Activated naive CD4-positive, alpha-beta T cell treated with anti-CD3 and anti-CD28 coated beads, Interleukin-2, amount 50 U/mL, for 24 hours (primary cell): ENCODE measurements around the gene BEST3.

Source experiments
- H3K27ac Mint-ChIP-seq: one replicate; pipeline ENCODE4 v1.8.0; 2021; ENCODE audit warnings: mild to moderate bottlenecking, mixed read lengths
- H3K27me3 Mint-ChIP-seq: one replicate; pipeline ENCODE4 v1.8.0; 2021; ENCODE audit warnings: mixed read lengths
- H3K36me3 Mint-ChIP-seq: one replicate; pipeline ENCODE4 v1.8.0; 2021; ENCODE audit warnings: mixed read lengths
- H3K4me1 Mint-ChIP-seq: one replicate; pipeline ENCODE4 v1.8.0; 2021; ENCODE audit warnings: mixed read lengths
- H3K4me3 Mint-ChIP-seq: one replicate; pipeline ENCODE4 v1.8.0; 2021; ENCODE audit warnings: mild to moderate bottlenecking, mixed read lengths
- H3K9me3 Mint-ChIP-seq: one replicate; pipeline ENCODE4 v1.8.0; 2021; ENCODE audit warnings: mixed read lengths

The BEST3 gene

DNA sequence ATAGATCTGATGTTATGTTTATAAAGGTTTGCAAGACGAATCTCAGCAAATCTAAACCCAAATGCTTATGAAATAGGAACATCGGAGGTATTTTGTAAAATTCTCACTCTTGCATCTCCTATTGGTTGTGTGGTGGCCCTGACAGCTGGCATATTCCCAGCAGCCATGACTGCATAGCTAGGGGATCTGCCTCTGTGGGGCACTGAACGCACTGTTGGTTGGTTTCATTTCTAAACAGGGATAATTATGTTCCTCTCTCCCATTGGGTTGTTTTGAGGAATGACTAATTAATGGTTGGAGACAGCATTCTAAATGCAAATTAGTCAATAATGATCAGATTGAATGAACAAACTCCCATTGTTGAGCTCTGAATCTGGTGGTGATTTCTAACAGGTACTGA lies 2.7 kb upstream of the BEST3 start:
- H3K27ac Mint-ChIP-seq = no peak overlapping the region
- no peaks in the 10 kb centered on the region for H3K36me3 Mint-ChIP-seq
- H3K27me3 Mint-ChIP-seq = peaks cover 6% of the 10 kb centered on the region
- no peak overlapping the region for H3K4me3 Mint-ChIP-seq
- H3K4me1 Mint-ChIP-seq = no peaks in the 10 kb centered on the region
- no peaks in the 10 kb centered on the region for H3K9me3 Mint-ChIP-seq

DNA sequence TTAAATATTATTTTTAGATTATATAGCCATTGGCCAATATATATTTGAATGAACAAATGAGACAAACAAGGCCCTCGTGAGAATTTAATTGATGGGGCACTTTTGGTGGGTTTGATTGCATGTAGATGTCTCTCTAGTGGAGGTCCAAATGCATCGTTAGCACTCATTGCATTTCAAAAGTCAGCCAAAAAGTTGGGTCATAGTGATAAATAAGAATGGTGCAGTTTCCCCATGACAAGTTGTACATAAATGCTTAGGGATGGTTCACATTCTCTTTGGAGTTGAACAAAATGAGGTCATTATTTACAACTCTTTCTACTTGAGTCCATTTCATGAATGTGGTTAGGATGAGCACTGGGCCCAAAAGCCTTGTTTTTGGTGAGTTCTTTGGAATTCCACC lies 1.0 kb downstream of the BEST3 start:
- H3K4me3 Mint-ChIP-seq = no peak overlapping the region
- no peaks in the 10 kb centered on the region for H3K9me3 Mint-ChIP-seq
- no peaks in the 10 kb centered on the region for H3K36me3 Mint-ChIP-seq
- H3K27me3 Mint-ChIP-seq = no peaks in the 10 kb centered on the region
- H3K4me1 Mint-ChIP-seq = no peaks in the 10 kb centered on the region
- no peak overlapping the region for H3K27ac Mint-ChIP-seq

- Mint-ChIP-seq H3K4me3 (no peak overlapping the region), H3K36me3 (no peaks in the 10 kb centered on the region), H3K27ac (no peak overlapping the region)
Observed at GRCh38 chr12:69694123-69694522, 5.0 kb downstream of the BEST3 start.

GRCh38 chr12:69689638-69690037 lies 9.5 kb downstream of the BEST3 start:
- Mint-ChIP-seq H3K4me1 (peaks cover 8% of the 10 kb centered on the region), H3K4me3 (no peak overlapping the region), H3K27ac (no peak overlapping the region), H3K27me3 (peaks cover 4% of the 10 kb centered on the region), H3K36me3 (no peaks in the 10 kb centered on the region), H3K9me3 (no peaks in the 10 kb centered on the region)

More at GRCh38 chr12:69694123-69694522, 5.0 kb downstream of the BEST3 start:
- no peaks in the 10 kb centered on the region for H3K9me3 Mint-ChIP-seq
- H3K4me1 Mint-ChIP-seq = peaks cover 6% of the 10 kb centered on the region
- peaks cover 4% of the 10 kb centered on the region for H3K27me3 Mint-ChIP-seq

- H3K27me3 Mint-ChIP-seq = peaks cover 9% of the 10 kb centered on the region
- H3K4me1 Mint-ChIP-seq = peaks cover 8% of the 10 kb centered on the region
- no peak overlapping the region for H3K27ac Mint-ChIP-seq
- H3K4me3 Mint-ChIP-seq = no peak overlapping the region
- H3K9me3 Mint-ChIP-seq = no peaks in the 10 kb centered on the region
- H3K36me3 Mint-ChIP-seq = no peaks in the 10 kb centered on the region
Observed at GRCh38 chr12:69688471-69689427, 10.4 kb downstream of the BEST3 start.

DNA sequence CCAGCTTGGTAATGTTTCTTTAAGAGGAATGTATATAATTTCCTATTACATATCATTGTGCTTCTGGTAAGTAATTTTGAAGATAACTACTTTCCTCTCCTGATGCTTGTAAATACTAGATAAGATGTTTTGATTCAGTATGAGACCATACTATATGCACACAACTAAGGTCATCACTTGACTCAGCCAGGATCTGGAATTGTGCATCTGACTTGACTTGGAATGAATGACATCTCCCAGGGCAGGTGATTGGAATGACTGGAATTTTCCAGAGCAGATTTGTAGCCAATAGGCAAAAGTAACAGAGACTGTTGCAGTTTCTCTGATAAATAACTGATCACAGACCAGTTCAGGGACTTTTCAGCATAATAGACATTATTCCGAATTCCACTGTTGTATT lies 11.1 kb downstream of the BEST3 start:
- H3K4me3 Mint-ChIP-seq = no peak overlapping the region
- peaks cover 8% of the 10 kb centered on the region for H3K4me1 Mint-ChIP-seq
- H3K36me3 Mint-ChIP-seq = no peaks in the 10 kb centered on the region
- peaks cover 12% of the 10 kb centered on the region for H3K27me3 Mint-ChIP-seq
- no peaks in the 10 kb centered on the region for H3K9me3 Mint-ChIP-seq
- no peak overlapping the region for H3K27ac Mint-ChIP-seq

DNA sequence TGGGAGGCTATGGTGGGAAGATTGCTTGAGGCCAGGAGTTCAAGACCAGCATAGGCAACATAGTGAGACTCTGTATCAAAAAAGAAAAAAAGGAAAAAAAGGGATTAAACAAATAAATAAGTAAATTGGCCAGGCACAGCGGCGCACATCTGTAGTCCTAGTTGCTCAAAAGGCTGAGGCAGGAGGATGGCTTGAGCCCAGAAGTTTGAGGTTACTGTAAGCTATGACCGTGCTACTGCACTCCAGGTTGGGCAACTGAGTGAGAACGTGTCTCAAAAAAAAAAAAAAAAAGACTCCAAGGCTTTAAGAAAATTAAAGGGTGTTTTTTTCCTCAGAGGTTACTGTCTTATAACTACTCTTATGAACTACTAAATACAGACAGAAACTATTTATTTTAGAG lies 11.7 kb downstream of the BEST3 start:
- Mint-ChIP-seq H3K9me3 (no peaks in the 10 kb centered on the region), H3K4me3 (no peak overlapping the region), H3K27me3 (peaks cover 12% of the 10 kb centered on the region), H3K4me1 (peaks cover 8% of the 10 kb centered on the region), H3K36me3 (no peaks in the 10 kb centered on the region), H3K27ac (no peak overlapping the region)

GRCh38 chr12:69686731-69687130 lies 12.4 kb downstream of the BEST3 start:
- no peak overlapping the region for H3K27ac Mint-ChIP-seq
- no peaks in the 10 kb centered on the region for H3K9me3 Mint-ChIP-seq
- H3K4me1 Mint-ChIP-seq = peaks cover 8% of the 10 kb centered on the region
- no peaks in the 10 kb centered on the region for H3K36me3 Mint-ChIP-seq
- no peak overlapping the region for H3K4me3 Mint-ChIP-seq
- peaks cover 12% of the 10 kb centered on the region for H3K27me3 Mint-ChIP-seq

DNA sequence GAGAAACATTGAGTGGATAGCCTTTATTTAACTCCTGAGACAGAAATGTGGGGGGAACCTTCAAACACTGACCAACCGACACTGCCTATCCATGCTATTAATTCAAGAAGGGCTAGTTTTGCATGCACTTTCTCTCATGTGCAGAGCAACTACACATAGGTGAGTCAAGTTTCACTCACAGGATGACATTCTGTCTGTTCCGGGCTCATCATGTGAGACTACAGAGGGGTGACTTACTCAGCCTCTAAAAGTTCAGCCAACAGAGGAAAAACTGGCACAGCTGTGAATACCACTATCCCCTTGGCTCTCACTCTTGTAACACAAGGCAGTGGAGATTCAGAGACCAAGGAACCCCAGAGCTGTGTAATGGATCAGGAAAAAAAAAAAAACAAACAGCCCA lies 13.3 kb downstream of the BEST3 start:
- Mint-ChIP-seq H3K9me3 (no peaks in the 10 kb centered on the region), H3K27me3 (peaks cover 11% of the 10 kb centered on the region), H3K36me3 (no peaks in the 10 kb centered on the region), H3K27ac (no peak overlapping the region), H3K4me1 (peaks cover 8% of the 10 kb centered on the region), H3K4me3 (no peak overlapping the region)

DNA sequence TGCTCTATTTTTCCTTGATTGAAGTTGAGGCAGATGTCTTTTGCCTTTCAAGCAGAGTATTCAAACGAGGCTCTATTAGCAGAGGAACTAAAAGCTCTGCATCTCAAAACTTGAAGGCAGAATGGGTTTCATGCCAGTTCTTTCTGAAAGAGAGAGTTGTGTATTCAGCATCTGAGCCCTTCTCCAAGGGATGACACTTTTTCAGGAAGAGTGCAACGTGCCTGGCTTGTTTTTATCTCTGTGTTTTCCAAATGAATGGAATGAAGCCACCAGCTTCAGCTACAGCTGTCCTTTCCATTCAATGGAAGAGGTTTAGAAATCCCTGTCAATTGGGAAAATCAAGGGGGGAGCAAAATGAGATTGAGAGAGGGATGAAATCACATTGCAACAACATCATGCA lies 14.6 kb downstream of the BEST3 start:
- H3K27me3 Mint-ChIP-seq = peaks cover 8% of the 10 kb centered on the region
- H3K9me3 Mint-ChIP-seq = no peaks in the 10 kb centered on the region
- peaks cover 5% of the 10 kb centered on the region for H3K4me1 Mint-ChIP-seq
- H3K4me3 Mint-ChIP-seq = no peak overlapping the region
- H3K36me3 Mint-ChIP-seq = no peaks in the 10 kb centered on the region
- no peak overlapping the region for H3K27ac Mint-ChIP-seq

DNA sequence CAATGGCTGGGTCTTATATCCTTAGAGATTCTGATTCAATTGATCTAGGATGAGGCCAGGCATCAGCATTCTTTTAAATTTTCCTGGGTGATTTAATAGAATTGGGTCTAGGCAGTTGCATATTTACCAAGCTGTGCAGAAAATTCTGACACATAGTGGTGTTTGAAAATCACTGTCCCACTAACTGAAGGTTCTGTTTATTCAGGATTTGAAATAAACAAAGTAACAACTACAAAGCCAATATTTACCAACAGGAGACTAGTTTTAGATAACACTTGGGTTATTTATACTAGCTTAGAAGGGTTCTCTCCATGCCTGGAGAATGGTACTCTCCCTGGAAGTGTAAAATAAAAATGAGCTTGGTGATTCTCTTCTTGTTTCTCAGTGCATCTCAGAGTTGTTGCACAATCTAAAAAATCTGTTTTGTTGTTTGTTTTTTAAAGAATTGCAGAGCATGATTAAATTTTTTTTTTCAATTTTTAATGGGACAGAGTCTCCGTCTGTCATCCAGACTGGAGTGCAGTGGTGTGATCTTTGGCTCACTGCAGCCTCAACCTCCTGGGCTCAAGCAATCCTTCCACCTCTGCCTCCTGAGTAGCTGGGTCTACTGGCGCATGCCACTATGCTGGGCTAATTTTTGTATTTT lies 16.9 kb downstream of the BEST3 start:
- Mint-ChIP-seq H3K9me3 (no peaks in the 10 kb centered on the region), H3K4me1 (no peaks in the 10 kb centered on the region), H3K27ac (no peak overlapping the region), H3K4me3 (no peak overlapping the region), H3K27me3 (peaks cover 8% of the 10 kb centered on the region), H3K36me3 (no peaks in the 10 kb centered on the region)

DNA sequence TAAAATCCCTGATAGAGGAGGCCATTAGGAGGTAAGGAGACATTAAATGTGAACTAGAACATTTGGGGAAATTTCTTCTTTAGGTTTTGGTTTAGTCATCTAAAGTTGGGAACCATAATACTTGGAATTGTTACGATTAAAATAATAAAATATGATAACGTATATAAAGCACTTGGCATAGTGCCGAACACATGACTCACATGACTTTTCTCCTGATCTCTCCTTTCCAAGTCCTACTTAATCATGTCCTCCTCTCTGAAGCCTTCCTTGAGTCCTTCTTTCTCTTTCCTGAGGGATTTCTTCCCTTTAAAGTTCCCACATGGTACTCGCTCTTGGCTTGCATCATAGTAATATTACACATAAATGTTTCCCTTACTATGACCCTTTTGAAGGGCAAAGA lies 20.0 kb downstream of the BEST3 start:
- Mint-ChIP-seq H3K4me3 (no peak overlapping the region), H3K27ac (no peak overlapping the region), H3K4me1 (no peaks in the 10 kb centered on the region), H3K27me3 (peaks cover 5% of the 10 kb centered on the region), H3K9me3 (no peaks in the 10 kb centered on the region), H3K36me3 (no peaks in the 10 kb centered on the region)

DNA sequence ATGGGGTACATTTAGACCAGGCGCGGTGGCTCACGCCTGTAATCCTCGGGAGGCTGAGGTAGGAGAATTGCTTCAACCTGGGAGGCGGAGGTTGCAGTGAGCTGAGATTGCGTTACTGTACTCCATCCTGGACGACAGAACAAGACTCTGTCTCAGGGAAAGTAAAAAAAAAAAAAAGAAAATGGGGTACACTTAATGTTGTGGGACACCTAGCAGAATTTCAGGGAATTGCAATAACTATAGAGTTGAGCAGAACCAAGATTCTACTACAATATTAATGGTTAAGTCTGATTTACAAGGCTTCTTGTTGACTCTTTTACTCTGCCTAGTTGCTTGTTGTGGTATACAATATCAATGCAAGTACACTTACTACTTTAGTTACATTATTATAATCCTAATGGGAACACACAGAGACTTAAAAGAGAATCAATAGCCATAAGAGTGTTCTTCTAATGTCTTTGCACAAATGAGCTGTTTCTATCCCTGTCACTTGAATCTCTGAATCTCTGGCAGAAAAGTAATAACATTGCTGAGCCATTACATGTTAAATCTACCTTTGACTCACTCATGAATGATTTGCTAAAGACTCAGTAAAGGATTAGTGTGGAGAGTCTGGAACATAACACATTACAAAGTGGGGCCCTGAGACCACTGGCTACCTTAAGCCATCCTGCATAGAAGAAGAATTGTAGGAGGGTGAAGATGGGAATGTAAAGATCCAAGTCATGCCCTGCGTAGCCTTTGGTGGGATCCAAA lies 22.7 kb downstream of the BEST3 start:
- no peaks in the 10 kb centered on the region for H3K36me3 Mint-ChIP-seq
- peaks cover 2% of the 10 kb centered on the region for H3K27me3 Mint-ChIP-seq
- no peaks in the 10 kb centered on the region for H3K9me3 Mint-ChIP-seq
- H3K4me1 Mint-ChIP-seq = no peaks in the 10 kb centered on the region
- H3K27ac Mint-ChIP-seq = no peak overlapping the region
- no peak overlapping the region for H3K4me3 Mint-ChIP-seq

DNA sequence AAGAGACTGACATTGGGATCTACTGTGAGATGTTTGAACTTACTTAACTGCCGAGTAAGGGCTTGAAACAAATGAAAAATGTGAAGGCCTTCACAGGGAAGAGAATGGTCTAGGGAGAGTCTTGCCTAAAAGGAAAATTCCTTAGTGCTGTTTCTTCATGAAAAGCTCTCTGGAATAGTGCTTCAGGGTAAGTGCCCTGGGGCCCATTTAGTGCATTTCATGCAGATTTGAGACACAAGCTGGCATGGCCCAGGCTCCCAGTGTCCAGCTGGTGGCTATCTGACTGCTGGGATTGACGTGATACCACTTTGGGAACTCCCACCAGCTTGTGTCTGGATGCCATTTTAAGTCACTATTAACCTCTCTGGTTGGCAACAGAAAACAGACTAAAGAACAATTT lies 26.9 kb downstream of the BEST3 start:
- H3K4me3 Mint-ChIP-seq = no peak overlapping the region
- peaks cover 2% of the 10 kb centered on the region for H3K27me3 Mint-ChIP-seq
- no peak overlapping the region for H3K27ac Mint-ChIP-seq
- no peaks in the 10 kb centered on the region for H3K36me3 Mint-ChIP-seq
- no peaks in the 10 kb centered on the region for H3K9me3 Mint-ChIP-seq
- no peaks in the 10 kb centered on the region for H3K4me1 Mint-ChIP-seq

DNA sequence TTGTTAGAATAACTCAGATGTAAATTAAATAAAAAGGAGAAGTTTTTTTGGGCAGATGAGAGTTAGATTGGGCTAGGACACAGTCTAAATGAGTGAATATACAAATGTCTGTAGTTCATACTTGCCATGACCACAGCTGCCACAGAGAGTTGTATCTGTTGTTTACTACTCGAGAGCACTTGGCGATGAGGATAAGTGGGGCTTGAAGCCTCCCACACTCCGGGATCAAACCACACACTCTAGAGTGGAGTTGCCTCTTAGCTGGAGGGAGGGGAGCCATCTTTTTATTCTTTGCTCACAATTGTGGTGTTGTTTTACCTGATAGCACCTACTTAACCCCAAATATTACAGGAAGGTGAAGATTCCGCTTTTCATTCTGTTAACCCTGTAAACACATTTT lies 27.5 kb downstream of the BEST3 start:
- H3K27ac Mint-ChIP-seq = no peak overlapping the region
- no peaks in the 10 kb centered on the region for H3K9me3 Mint-ChIP-seq
- H3K4me3 Mint-ChIP-seq = no peak overlapping the region
- peaks cover 2% of the 10 kb centered on the region for H3K27me3 Mint-ChIP-seq
- H3K36me3 Mint-ChIP-seq = no peaks in the 10 kb centered on the region
- no peaks in the 10 kb centered on the region for H3K4me1 Mint-ChIP-seq

- H3K4me3 Mint-ChIP-seq = no peak overlapping the region
- no peaks in the 10 kb centered on the region for H3K9me3 Mint-ChIP-seq
- H3K36me3 Mint-ChIP-seq = no peaks in the 10 kb centered on the region
- H3K27me3 Mint-ChIP-seq = no peaks in the 10 kb centered on the region
- H3K27ac Mint-ChIP-seq = no peak overlapping the region
- H3K4me1 Mint-ChIP-seq = no peaks in the 10 kb centered on the region
Observed at GRCh38 chr12:69666798-69667197, 32.3 kb downstream of the BEST3 start.
